AG09309 (cell line): ENCODE results near the gene DPPA5.
"Not testable (repeated sequence)": the region's sequence is repeated elsewhere in the genome, so short reads cannot be mapped to it uniquely, and the experiment has no call there.

Source experiments
- DNase-seq: peaks from one replicate; pipeline ENCODE4 v3.0.0-alpha.2; 2010; ENCODE audit warnings: low read depth
- H3K4me3 ChIP-seq: 2 replicates; pipeline ENCODE4 v1.5.1; 2011; ENCODE audit warnings: mild to moderate bottlenecking, low read depth, low read length, moderate library complexity; ENCODE audit not compliant: control insufficient read depth
- TF ChIP-seq, protein P1 (sequence below): IDR thresholded peaks from 2 replicates; pipeline ENCODE4 v1.5.1; 2011; ENCODE audit warnings: mild to moderate bottlenecking, low read depth, low read length, inconsistent platforms; ENCODE audit not compliant: insufficient read depth, control insufficient read depth; ENCODE audit errors: missing control alignments

Gene DPPA5, protein sequence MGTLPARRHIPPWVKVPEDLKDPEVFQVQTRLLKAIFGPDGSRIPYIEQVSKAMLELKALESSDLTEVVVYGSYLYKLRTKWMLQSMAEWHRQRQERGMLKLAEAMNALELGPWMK

DNA sequence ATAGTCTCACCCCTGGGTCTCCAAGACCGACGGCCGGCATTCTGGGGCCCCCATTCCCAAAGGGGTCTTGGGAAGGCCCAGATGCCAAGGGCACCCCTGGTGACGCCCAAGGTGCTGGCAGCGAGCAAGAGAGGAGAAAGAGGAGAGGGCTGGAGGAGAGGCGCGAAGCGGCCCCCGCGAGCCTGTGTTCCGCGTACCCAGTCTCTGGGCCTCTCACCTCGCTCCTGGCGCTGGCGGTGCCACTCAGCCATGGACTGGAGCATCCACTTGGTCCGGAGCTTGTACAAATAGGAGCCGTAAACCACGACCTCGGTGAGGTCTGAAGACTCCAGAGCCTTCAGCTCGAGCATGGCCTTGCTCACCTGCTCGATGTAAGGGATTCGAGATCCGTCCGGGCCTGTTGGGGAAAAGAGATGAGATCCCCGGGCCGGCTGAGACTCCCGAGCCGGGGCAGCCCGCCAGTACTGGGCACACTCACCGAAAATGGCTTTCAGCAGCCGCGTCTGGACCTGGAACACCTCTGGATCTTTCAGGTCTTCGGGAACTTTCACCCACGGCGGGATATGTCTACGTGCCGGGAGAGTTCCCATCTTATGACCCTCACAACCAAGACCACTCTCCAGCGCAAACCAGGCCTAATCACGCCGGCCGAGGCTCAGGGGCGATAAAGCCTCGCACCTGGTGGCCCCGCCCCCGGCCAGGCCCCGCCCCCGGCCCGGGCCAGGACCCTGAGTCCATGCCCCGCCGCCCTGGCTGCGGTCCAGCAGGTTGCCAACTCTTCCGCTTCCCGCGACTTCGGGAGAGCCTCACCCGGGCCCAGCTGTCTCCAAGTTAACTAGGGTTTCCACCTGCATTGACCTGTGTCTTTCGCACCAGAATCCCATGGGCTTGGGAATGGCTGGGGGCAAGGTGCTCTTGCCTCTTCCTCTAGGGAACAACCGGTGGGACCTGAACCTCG is at the start of gene DPPA5:
Gene DPPA5, minus strand, starts transcription at position 641 of the 958 bp plus-strand sequence. Its CDS starts 51 bp downstream, at position 590.
- TF ChIP-seq, protein P1, sequence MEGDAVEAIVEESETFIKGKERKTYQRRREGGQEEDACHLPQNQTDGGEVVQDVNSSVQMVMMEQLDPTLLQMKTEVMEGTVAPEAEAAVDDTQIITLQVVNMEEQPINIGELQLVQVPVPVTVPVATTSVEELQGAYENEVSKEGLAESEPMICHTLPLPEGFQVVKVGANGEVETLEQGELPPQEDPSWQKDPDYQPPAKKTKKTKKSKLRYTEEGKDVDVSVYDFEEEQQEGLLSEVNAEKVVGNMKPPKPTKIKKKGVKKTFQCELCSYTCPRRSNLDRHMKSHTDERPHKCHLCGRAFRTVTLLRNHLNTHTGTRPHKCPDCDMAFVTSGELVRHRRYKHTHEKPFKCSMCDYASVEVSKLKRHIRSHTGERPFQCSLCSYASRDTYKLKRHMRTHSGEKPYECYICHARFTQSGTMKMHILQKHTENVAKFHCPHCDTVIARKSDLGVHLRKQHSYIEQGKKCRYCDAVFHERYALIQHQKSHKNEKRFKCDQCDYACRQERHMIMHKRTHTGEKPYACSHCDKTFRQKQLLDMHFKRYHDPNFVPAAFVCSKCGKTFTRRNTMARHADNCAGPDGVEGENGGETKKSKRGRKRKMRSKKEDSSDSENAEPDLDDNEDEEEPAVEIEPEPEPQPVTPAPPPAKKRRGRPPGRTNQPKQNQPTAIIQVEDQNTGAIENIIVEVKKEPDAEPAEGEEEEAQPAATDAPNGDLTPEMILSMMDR, result no peak
- DNase-seq, result no peak

DNA sequence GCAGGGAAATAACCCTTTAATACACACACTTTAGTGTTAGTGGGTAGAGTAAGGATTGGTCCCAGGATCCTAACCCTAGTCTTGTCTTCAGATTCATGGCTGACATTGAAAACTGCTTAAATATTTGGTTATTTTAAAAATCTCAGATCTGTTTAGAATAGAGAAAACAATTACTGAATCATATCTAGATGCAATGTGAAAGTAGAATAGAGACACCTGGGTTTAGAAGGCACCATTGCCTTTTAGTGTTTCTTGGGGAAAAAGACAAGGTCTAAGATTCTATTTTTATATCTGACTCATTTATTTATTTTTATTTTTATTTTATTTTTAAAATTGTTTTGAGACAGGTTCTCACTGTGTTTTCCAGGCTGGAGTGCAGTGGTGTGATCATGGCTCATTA is 46.6 kb upstream of the DPPA5 start:
- DNase-seq, result no peak
- TF ChIP-seq, protein P1, result no peak
- no peak overlapping the region for H3K4me3 ChIP-seq

More for the DNA sequence above, at the start of gene DPPA5:
- no peak within 1 kb of the TSS for H3K4me3 ChIP-seq

DNA sequence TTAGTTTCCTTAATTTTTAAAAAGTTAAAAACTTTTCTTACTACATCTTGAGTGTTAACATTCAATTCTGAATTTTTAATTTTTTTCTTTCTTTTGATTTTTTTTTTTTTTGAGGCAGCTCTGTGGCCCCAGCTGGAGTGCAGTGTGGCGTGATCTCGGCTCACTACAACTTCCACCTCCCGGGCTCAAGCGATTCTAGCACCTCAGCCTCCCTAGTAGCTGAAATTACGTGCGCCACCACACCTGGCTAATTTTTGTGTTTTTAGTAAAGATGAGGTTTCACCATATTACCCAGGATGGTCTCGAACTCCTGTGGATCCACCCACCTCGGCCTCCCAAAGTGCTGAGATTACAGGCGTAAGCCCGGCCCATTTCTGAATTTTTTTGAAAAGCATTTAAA is 41.8 kb upstream of the DPPA5 start:
- no peak overlapping the region for H3K4me3 ChIP-seq
- TF ChIP-seq, protein P1, result no peak
- no peak for DNase-seq

DNA sequence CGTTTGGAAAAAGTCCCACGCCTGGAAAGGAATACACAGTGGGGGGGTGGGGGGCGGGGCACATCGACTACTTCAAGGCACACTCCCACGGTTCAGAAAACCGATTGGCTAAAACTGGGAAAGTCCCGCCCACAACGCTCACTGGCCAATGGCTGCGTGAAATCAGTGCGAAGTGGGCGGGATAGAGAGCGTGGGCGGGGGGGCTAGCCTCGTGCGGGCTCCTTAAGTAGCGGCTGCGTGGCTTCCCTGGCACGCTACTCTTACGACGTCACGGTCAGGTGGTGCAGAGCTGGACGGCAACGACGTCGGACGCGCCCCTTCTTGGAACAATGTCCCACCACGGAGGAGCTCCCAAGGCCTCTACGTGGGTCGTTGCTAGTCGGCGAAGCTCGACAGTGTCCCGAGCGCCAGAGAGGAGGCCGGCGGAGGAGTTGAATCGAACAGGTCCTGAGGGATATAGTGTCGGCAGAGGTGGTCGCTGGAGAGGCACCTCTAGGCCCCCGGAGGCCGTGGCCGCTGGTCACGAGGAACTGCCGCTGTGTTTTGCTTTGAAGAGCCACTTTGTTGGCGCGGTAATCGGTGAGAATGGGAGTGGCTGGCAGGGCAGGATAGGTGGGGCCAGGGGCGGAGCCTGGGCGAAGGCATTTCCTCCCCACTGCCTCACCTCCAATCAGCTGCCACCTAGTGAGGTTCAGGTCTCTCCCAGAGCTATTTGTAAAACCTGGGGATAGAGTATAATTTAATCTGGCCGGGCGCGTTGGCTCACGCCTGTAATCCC is 40.7 kb upstream of the DPPA5 start, which contains the start of gene DDX43:
Gene DDX43, plus strand, starts transcription at position 252 of the 778 bp plus-strand sequence. Its CDS starts 78 bp downstream, at position 330.
- DNase-seq, result peak; percentile 31
- peak within 1 kb of the TSS; percentile 48 for H3K4me3 ChIP-seq
- TF ChIP-seq, protein P1, result no peak

DNA sequence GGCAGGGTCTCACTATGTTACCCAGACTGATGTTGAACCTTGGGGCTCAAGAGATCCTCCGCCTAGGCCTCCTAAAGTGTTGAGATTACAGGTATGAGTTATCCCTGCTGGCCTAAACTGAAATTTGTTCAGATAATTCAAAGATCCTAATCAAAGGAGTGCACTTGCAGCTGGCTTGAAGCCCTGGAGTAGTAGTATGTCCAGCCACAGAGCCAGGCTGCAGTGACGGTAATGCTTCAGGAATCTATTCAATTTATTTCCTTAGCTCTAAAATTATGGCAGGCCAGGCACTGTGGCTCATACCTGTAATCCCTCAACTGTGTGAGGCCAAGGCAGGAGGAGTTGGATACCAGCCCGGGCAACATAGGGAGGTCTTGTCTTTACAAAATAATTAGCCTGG is 39.2 kb upstream of the DPPA5 start:
- no peak for DNase-seq
- TF ChIP-seq, protein P1, result no peak
- H3K4me3 ChIP-seq, result no peak overlapping the region

DNA sequence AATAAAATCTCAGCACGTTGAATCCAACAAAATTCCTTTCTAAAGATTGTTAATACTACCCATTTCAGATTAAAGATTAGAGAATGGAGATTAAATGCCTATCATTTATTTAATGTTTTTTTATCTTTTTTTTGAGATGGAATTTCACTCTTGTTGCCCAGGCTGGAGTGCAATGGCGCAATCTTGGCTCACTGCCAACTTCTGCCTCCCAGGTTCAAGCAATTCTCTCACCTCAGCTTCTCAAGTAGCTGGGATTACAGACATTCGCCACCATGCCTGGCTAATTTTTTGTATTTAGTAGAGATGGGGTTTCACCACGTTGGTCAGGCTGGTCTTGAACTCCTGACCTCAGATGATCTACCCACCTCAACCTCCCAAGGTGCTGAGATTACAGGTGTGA is 38.1 kb upstream of the DPPA5 start:
- DNase-seq, H3K4me3 ChIP-seq: not testable (repeated sequence)
